Activated CD8-positive, alpha-beta memory T cell treated with anti-CD3 and anti-CD28 coated beads, Interleukin-2, amount 10 ng/mL, durations not matched to agents 7 days and 5 days (primary cell): Measurements from ENCODE around the gene PGAM2. TPM values are rescaled to one million over a fixed set of nuclear protein-coding genes. Genes with fewer than 3 reads are reported as not detected.

Experiments used
- ATAC-seq: fragments of 150-1000 bp; cut with Tn5 transposase; one replicate; pipeline ENCODE4 v1.10.0; 2021; ENCODE audit warnings: moderate library complexity
- CTCF ChIA-PET: fragments of 350-600 bp; sonication (Branson Sonifier 250); formaldehyde crosslinking; loops from one replicate; lab custom pipeline; 2021; ENCODE audit warnings: antibody characterized with exemption; lab: Charles Lee
- DNase-seq: peaks from one replicate; pipeline ENCODE4 v3.0.0-alpha.2; 2020
- H3K27ac Mint-ChIP-seq: one replicate; pipeline ENCODE4 v1.8.0; 2021; ENCODE audit warnings: mild to moderate bottlenecking, mixed read lengths
- H3K27me3 Mint-ChIP-seq: one replicate; pipeline ENCODE4 v1.8.0; 2021; ENCODE audit warnings: mixed read lengths
- H3K36me3 Mint-ChIP-seq: one replicate; pipeline ENCODE4 v1.8.0; 2021; ENCODE audit warnings: mild to moderate bottlenecking, mixed read lengths
- H3K4me1 Mint-ChIP-seq: one replicate; pipeline ENCODE4 v1.8.0; 2021; ENCODE audit warnings: mixed read lengths
- H3K4me3 Mint-ChIP-seq: one replicate; pipeline ENCODE4 v1.8.0; 2021; ENCODE audit warnings: mild to moderate bottlenecking, moderate library complexity, mixed read lengths
- H3K9me3 Mint-ChIP-seq: one replicate; pipeline ENCODE4 v1.8.0; 2022; ENCODE audit warnings: low read depth, mixed read lengths
- total RNA-seq, 2 experiments: library from RNA; stranded (reverse); gene quantifications; one replicate each; pipeline ENCODE4 v1.2.3, GENCODE V29; 2021

Gene PGAM2
- total RNA-seq, 2 experiments from 2014 or later = 0.58 TPM; not detected in 1

- H3K36me3 Mint-ChIP-seq = peaks cover 25% of the 10 kb centered on the region
- CTCF ChIA-PET = interaction anchor here (0.7 to 0.8 kb wide), 2 partner anchors 9 to 121 kb away, joined by 3 read pairs; no protein-coding TSS in a partner anchor
- no peak for DNase-seq
Observed at GRCh38 chr7:44075296-44076075, 10.1 kb upstream of the PGAM2 start.

GRCh38 chr7:44074349-44074695, 9.0 kb upstream of the PGAM2 start:
- CTCF ChIA-PET = no interaction called here
- Mint-ChIP-seq H3K4me3 (no peak overlapping the region), H3K36me3 (peaks cover 25% of the 10 kb centered on the region), H3K27me3 (no peaks in the 10 kb centered on the region), H3K27ac (peak overlapping the region; percentile 63), H3K9me3 (no peaks in the 10 kb centered on the region), H3K4me1 (peaks cover 27% of the 10 kb centered on the region)
- no peak for ATAC-seq
- DNase-seq = no peak

More at GRCh38 chr7:44075296-44076075, 10.1 kb upstream of the PGAM2 start:
- Mint-ChIP-seq H3K4me3 (no peak overlapping the region), H3K27ac (no peak overlapping the region), H3K9me3 (no peaks in the 10 kb centered on the region), H3K27me3 (no peaks in the 10 kb centered on the region), H3K4me1 (peaks cover 36% of the 10 kb centered on the region)
- ATAC-seq = no peak

GRCh38 chr7:44073664-44074348, 8.4 kb upstream of the PGAM2 start:
- peak; percentile 88 for ATAC-seq
- peak; percentile 82 for DNase-seq
- H3K27me3 Mint-ChIP-seq = no peaks in the 10 kb centered on the region
- CTCF ChIA-PET = no interaction called here
- H3K27ac Mint-ChIP-seq = peak overlapping the region; percentile 63
- H3K9me3 Mint-ChIP-seq = no peaks in the 10 kb centered on the region
- no peak overlapping the region for H3K4me3 Mint-ChIP-seq
- peaks cover 21% of the 10 kb centered on the region for H3K36me3 Mint-ChIP-seq
- H3K4me1 Mint-ChIP-seq = peaks cover 23% of the 10 kb centered on the region

- DNase-seq = peak; percentile 63
- H3K36me3 Mint-ChIP-seq = peaks cover 12% of the 10 kb centered on the region
- no peak overlapping the region for H3K27ac Mint-ChIP-seq
Observed at GRCh38 chr7:44072364-44073231, 7.2 kb upstream of the PGAM2 start.

GRCh38 chr7:44071726-44072363, 6.5 kb upstream of the PGAM2 start:
- CTCF ChIA-PET = interaction anchor here (0.7 to 1.0 kb wide), 4 partner anchors 9 to 125 kb away, joined by 3 to 5 read pairs (median 3); no protein-coding TSS in a partner anchor
- ATAC-seq (no peak), DNase-seq (no peak)
- no peak overlapping the region for H3K4me3 Mint-ChIP-seq
- H3K27ac Mint-ChIP-seq = no peak overlapping the region
- no peaks in the 10 kb centered on the region for H3K27me3 Mint-ChIP-seq
- peaks cover 10% of the 10 kb centered on the region for H3K36me3 Mint-ChIP-seq
- peaks cover 11% of the 10 kb centered on the region for H3K4me1 Mint-ChIP-seq
- H3K9me3 Mint-ChIP-seq = no peaks in the 10 kb centered on the region

More at GRCh38 chr7:44072364-44073231, 7.2 kb upstream of the PGAM2 start:
- peaks cover 13% of the 10 kb centered on the region for H3K4me1 Mint-ChIP-seq
- H3K27me3 Mint-ChIP-seq = no peaks in the 10 kb centered on the region
- H3K9me3 Mint-ChIP-seq = no peaks in the 10 kb centered on the region
- CTCF ChIA-PET = interaction anchor here (0.7 to 1.0 kb wide), 6 partner anchors 9 to 142 kb away, joined by 3 to 5 read pairs (median 3); no protein-coding TSS in a partner anchor
- no peak overlapping the region for H3K4me3 Mint-ChIP-seq
- peak; percentile 46 for ATAC-seq

GRCh38 chr7:44068054-44068453, 2.7 kb upstream of the PGAM2 start:
- CTCF ChIA-PET = interaction anchor here (1.1 kb wide), 1 partner anchor 129 kb away, joined by 3 read pairs; no protein-coding TSS in a partner anchor
- Mint-ChIP-seq H3K4me3 (no peak overlapping the region), H3K4me1 (peaks cover 10% of the 10 kb centered on the region), H3K36me3 (no peaks in the 10 kb centered on the region), H3K9me3 (no peaks in the 10 kb centered on the region), H3K27ac (no peak overlapping the region), H3K27me3 (no peaks in the 10 kb centered on the region)
- ATAC-seq = no peak
- no peak for DNase-seq

GRCh38 chr7:44067064-44067951, 1.9 kb upstream of the PGAM2 start:
- no peaks in the 10 kb centered on the region for H3K36me3 Mint-ChIP-seq
- no peak overlapping the region for H3K27ac Mint-ChIP-seq
- H3K4me1 Mint-ChIP-seq = peaks cover 10% of the 10 kb centered on the region
- CTCF ChIA-PET = interaction anchor here (1.1 to 1.2 kb wide), 2 partner anchors 56 to 130 kb away, joined by 3 read pairs; partner anchors contain the start of gene POLD2
- H3K4me3 Mint-ChIP-seq = no peak overlapping the region
- ATAC-seq (no peak), DNase-seq (no peak)
- H3K27me3 Mint-ChIP-seq = no peaks in the 10 kb centered on the region
- H3K9me3 Mint-ChIP-seq = no peaks in the 10 kb centered on the region

- Mint-ChIP-seq H3K27ac (no peak overlapping the region), H3K4me1 (peaks cover 10% of the 10 kb centered on the region), H3K4me3 (no peak overlapping the region), H3K27me3 (no peaks in the 10 kb centered on the region), H3K9me3 (no peaks in the 10 kb centered on the region), H3K36me3 (peaks cover 1% of the 10 kb centered on the region)
- ATAC-seq (no peak), DNase-seq (no peak)
- CTCF ChIA-PET = interaction anchor here (1.2 kb wide), 1 partner anchor 57 kb away, joined by 3 read pairs; the partner anchor contains the start of gene POLD2
Observed at GRCh38 chr7:44066494-44067063, 1.2 kb upstream of the PGAM2 start.

GRCh38 chr7:44066111-44066460, 719 bp upstream of the PGAM2 start:
- no peak overlapping the region for H3K4me3 Mint-ChIP-seq
- no peaks in the 10 kb centered on the region for H3K27me3 Mint-ChIP-seq
- ATAC-seq (no peak), DNase-seq (no peak)
- H3K27ac Mint-ChIP-seq = no peak overlapping the region
- CTCF ChIA-PET = no interaction called here
- H3K36me3 Mint-ChIP-seq = peaks cover 4% of the 10 kb centered on the region
- H3K9me3 Mint-ChIP-seq = no peaks in the 10 kb centered on the region
- peaks cover 10% of the 10 kb centered on the region for H3K4me1 Mint-ChIP-seq

GRCh38 chr7:44064791-44065430, 456 bp downstream of the PGAM2 start:
- ATAC-seq (peak; percentile 24), DNase-seq (no peak)
- no peak overlapping the region for H3K27ac Mint-ChIP-seq
- H3K4me3 Mint-ChIP-seq = no peak overlapping the region
- no peaks in the 10 kb centered on the region for H3K9me3 Mint-ChIP-seq
- H3K27me3 Mint-ChIP-seq = no peaks in the 10 kb centered on the region
- peaks cover 10% of the 10 kb centered on the region for H3K36me3 Mint-ChIP-seq
- peaks cover 10% of the 10 kb centered on the region for H3K4me1 Mint-ChIP-seq
- CTCF ChIA-PET = interaction anchor here (1.4 kb wide), 1 partner anchor 131 kb away, joined by 4 read pairs; no protein-coding TSS in a partner anchor

GRCh38 chr7:44063894-44064651, 1.3 kb downstream of the PGAM2 start:
- DNase-seq (no peak), ATAC-seq (no peak)
- no peaks in the 10 kb centered on the region for H3K9me3 Mint-ChIP-seq
- peaks cover 13% of the 10 kb centered on the region for H3K36me3 Mint-ChIP-seq
- no peaks in the 10 kb centered on the region for H3K27me3 Mint-ChIP-seq
- no peak overlapping the region for H3K4me3 Mint-ChIP-seq
- peaks cover 10% of the 10 kb centered on the region for H3K4me1 Mint-ChIP-seq
- CTCF ChIA-PET = interaction anchor here (1.4 kb wide), 1 partner anchor 132 kb away, joined by 4 read pairs; no protein-coding TSS in a partner anchor
- H3K27ac Mint-ChIP-seq = no peak overlapping the region
